SK-N-SH (cell line): ENCODE results near the gene NHS. TPM values are rescaled to one million over a fixed set of nuclear protein-coding genes. Genes with fewer than 3 reads are reported as not detected.

Experiments used
- CTCF ChIA-PET: fragments of 300-600, 350-600 bp; formaldehyde crosslinking; extraction: SDS; loops from one replicate; lab custom pipeline; 2021; lab: Yijun Ruan, JAX
- POLR2A ChIA-PET: fragments of 350-600 bp; sonication (Branson Sonifier 250); formaldehyde crosslinking; extraction: SDS; loops from one replicate; lab custom pipeline; 2020; ENCODE audit warnings: antibody characterized with exemption, inconsistent platforms; lab: Yijun Ruan, JAX
- DNase-seq: peaks from one replicate; pipeline ENCODE4 v3.0.0; 2012
- H2AFZ ChIP-seq: fragments of 200-600 bp; sonication (generic); 2 replicates; pipeline ENCODE4 v1.8.1; 2016; ENCODE audit warnings: antibody characterized with exemption, mild to moderate bottlenecking, low read depth
- H3F3A ChIP-seq: fragments of 200-600 bp; sonication (generic); replicated peaks from 2 replicates; pipeline ENCODE3; 2016; ENCODE audit warnings: antibody characterized with exemption, mild to moderate bottlenecking; ENCODE audit not compliant: insufficient read depth
- H3K27ac ChIP-seq, 2 experiments: fragments of 200-500 bp in 1 of 2; fragments of 200-600 bp in 1 of 2; sonication (Bioruptor generic) in 1 of 2; sonication (generic), shearing (Covaris generic) in 1 of 2; 2 replicates each; pipeline versions ENCODE4 v1.5.1 to v1.6.1; 2014 to 2016; ENCODE audit warnings: low read depth in 2 of 2, inconsistent platforms in 1 of 2, low read length in 1 of 2, mild to moderate bottlenecking in 1 of 2, mixed read lengths in 1 of 2
- H3K27me3 ChIP-seq: fragments of 200-600 bp; sonication (generic), shearing (Covaris generic); 2 replicates; pipeline ENCODE4 v1.6.1; 2016; ENCODE audit warnings: mixed run types; ENCODE audit not compliant: insufficient read depth
- H3K36me3 ChIP-seq, 2 experiments: fragments of 200-500 bp in 1 of 2; fragments of 200-600 bp in 1 of 2; sonication (Bioruptor generic) in 1 of 2; sonication (generic) in 1 of 2; replicated peaks in 1 of 2; 2 replicates each; pipeline versions ENCODE3 to v1.5.1; 2014 to 2016; ENCODE audit warnings: low read length in 1 of 2, mild to moderate bottlenecking in 1 of 2; ENCODE audit not compliant: insufficient read depth in 2 of 2, control insufficient read depth in 1 of 2
- H3K4me1 ChIP-seq, 2 experiments: fragments of 200-500 bp in 1 of 2; fragments of 200-600 bp in 1 of 2; sonication (Bioruptor generic) in 1 of 2; sonication (generic), shearing (Covaris generic) in 1 of 2; 2 replicates each; pipeline versions ENCODE4 v1.5.1 to v1.6.1; 2014 to 2016; ENCODE audit warnings: low read depth in 1 of 2, low read length in 1 of 2, mixed run types in 1 of 2; ENCODE audit not compliant: insufficient read depth in 2 of 2, control insufficient read depth in 1 of 2
- H3K4me2 ChIP-seq: fragments of 200-600 bp; sonication (generic), shearing (Covaris generic); 2 replicates; pipeline ENCODE4 v1.6.1; 2017; ENCODE audit warnings: mixed run types
- H3K4me3 ChIP-seq, 2 experiments: fragments of 200-500 bp in 1 of 2; fragments of 200-600 bp in 1 of 2; sonication (Bioruptor generic) in 1 of 2; sonication (generic), shearing (Covaris generic) in 1 of 2; 2 replicates each; pipeline versions ENCODE4 v1.5.1 to v1.8.1; 2014 to 2016; ENCODE audit warnings: low read depth in 2 of 2, inconsistent platforms in 1 of 2, low read length in 1 of 2, mild to moderate bottlenecking in 1 of 2, mixed read lengths in 1 of 2, moderate library complexity in 1 of 2
- H3K79me2 ChIP-seq: fragments of 200-600 bp; sonication (generic); 2 replicates; pipeline ENCODE4 v1.8.1; 2017; ENCODE audit warnings: mild to moderate bottlenecking; ENCODE audit not compliant: insufficient read depth
- H3K9ac ChIP-seq: fragments of 200-600 bp; sonication (generic); 2 replicates; pipeline ENCODE4 v1.6.1; 2017; ENCODE audit warnings: mixed run types
- H3K9me2 ChIP-seq: fragments of 200-600 bp; sonication (generic); 2 replicates; pipeline ENCODE4 v1.6.1; 2017; ENCODE audit warnings: mixed run types
- H3K9me3 ChIP-seq: fragments of 200-600 bp; sonication (generic); 2 replicates; pipeline ENCODE4 v1.6.1; 2017; ENCODE audit warnings: mixed run types, mild to moderate bottlenecking, moderate library complexity
- H4K20me1 ChIP-seq: fragments of 200-600 bp; sonication (generic); 2 replicates; pipeline ENCODE4 v1.6.1; 2017; ENCODE audit warnings: mild to moderate bottlenecking, mixed run types; ENCODE audit not compliant: insufficient read depth
- CTCF ChIP-seq: fragments of 200-600 bp; sonication (generic); IDR thresholded peaks from 2 replicates; pipeline ENCODE4 v1.6.1; 2017; ENCODE audit warnings: antibody characterized with exemption, mild to moderate bottlenecking, moderate library complexity
- ELF1 ChIP-seq: IDR thresholded peaks from 2 replicates; pipeline ENCODE4 v1.4.0; 2012
- EP300 ChIP-seq, 2 experiments: IDR thresholded peaks; 2 replicates each; pipeline versions ENCODE4 v1.4.0 to v1.6.1; 2012; ENCODE audit warnings: borderline replicate concordance in 1 of 2, low read depth in 1 of 2, low read length in 1 of 2
- EZH2phosphoT487 ChIP-seq: fragments of 200-600 bp; sonication (generic); IDR thresholded peaks from 2 replicates; pipeline ENCODE4 v1.6.1; 2017; ENCODE audit warnings: low read depth, mixed run types, mild to moderate bottlenecking, antibody characterized with exemption, moderate library complexity, borderline replicate concordance
- GATA2 ChIP-seq: sonication (generic); formaldehyde crosslinking; IDR thresholded peaks from 2 replicates; pipeline ENCODE4 v1.5.0; 2020; ENCODE audit warnings: mild to moderate bottlenecking, missing genetic modification reagents
- IRF3 ChIP-seq: fragments of 150-350 bp; IDR thresholded peaks from 2 replicates; pipeline ENCODE4 v1.6.1; 2016; ENCODE audit warnings: mild to moderate bottlenecking, low read depth, low read length
- JUND ChIP-seq: IDR thresholded peaks from 2 replicates; pipeline ENCODE4 v1.4.0; 2012
- MAX ChIP-seq: IDR thresholded peaks from 2 replicates; pipeline ENCODE4 v1.4.0; 2012; ENCODE audit warnings: low read depth
- MXI1 ChIP-seq: IDR thresholded peaks from 2 replicates; pipeline ENCODE4 v1.6.1; 2012; ENCODE audit warnings: mild to moderate bottlenecking, low read depth, low read length, improper control_type of control experiment
- NFIC ChIP-seq: IDR thresholded peaks from 2 replicates; pipeline ENCODE4 v1.4.0; 2012; ENCODE audit warnings: borderline replicate concordance
- PBX3 ChIP-seq: IDR thresholded peaks from 2 replicates; pipeline ENCODE4; 2012
- POLR2AphosphoS5 ChIP-seq: IDR thresholded peaks from 2 replicates; pipeline ENCODE4 v1.6.1; 2012; ENCODE audit warnings: low read depth, low read length
- RAD21 ChIP-seq: IDR thresholded peaks from 2 replicates; pipeline ENCODE4 v1.6.1; 2012; ENCODE audit warnings: mild to moderate bottlenecking, low read length
- RCOR1 ChIP-seq: fragments of 150-350 bp; IDR thresholded peaks from 2 replicates; pipeline ENCODE4 v1.6.1; 2017; ENCODE audit warnings: antibody characterized with exemption, low read length
- REST ChIP-seq: IDR thresholded peaks from 2 replicates; pipeline ENCODE4 v1.6.1; 2012; ENCODE audit warnings: mild to moderate bottlenecking, low read depth, low read length, moderate library complexity
- RXRA ChIP-seq: IDR thresholded peaks from 2 replicates; pipeline ENCODE4 v1.4.0; 2012; ENCODE audit warnings: low read depth, mild to moderate bottlenecking, borderline replicate concordance
- TAF1 ChIP-seq: IDR thresholded peaks from 2 replicates; pipeline ENCODE4 v1.6.1; 2012; ENCODE audit warnings: low read depth, mild to moderate bottlenecking, low read length, moderate library complexity, borderline replicate concordance
- TEAD4 ChIP-seq: IDR thresholded peaks from 2 replicates; pipeline ENCODE4 v1.4.0; 2012; ENCODE audit warnings: mild to moderate bottlenecking, borderline replicate concordance; ENCODE audit not compliant: insufficient read depth
- USF1 ChIP-seq: IDR thresholded peaks from 2 replicates; pipeline ENCODE4 v1.4.0; 2012; ENCODE audit warnings: low read depth, borderline replicate concordance
- ZBTB33 ChIP-seq: IDR thresholded peaks from 2 replicates; pipeline ENCODE4 v1.4.0; 2012; ENCODE audit warnings: low read depth, borderline replicate concordance
- WGBS: methylation state at CpG from one replicate; pipeline ENCODE4 v1.1.6; 2017; ENCODE audit warnings: low lambda C conversion rate; 5-methylcytosine and 5-hydroxymethylcytosine counted together
- polyA plus RNA-seq, 3 experiments: library from polyadenylated mRNA; depleted of rRNA; stranded (reverse); fragments of >200 nt; gene quantifications; 2 replicates each; pipeline ENCODE4 v1.2.3, GENCODE V29; 2012

NHS gene
- polyA plus RNA-seq, 1 of the 3 experiments (the other 2 are of a cell fraction): 1.0 TPM

- no peak for TF ChIP-seq IRF3
- TF ChIP-seq MAX: no peak
- TF ChIP-seq NFIC: no peak
- TF ChIP-seq TAF1: no peak
These were observed 110.4 kb downstream of the NHS start (continued) for GRCh38 chrX:17485391-17485790.

- no peak overlapping the region for H3K27ac ChIP-seq
- H3K27me3 ChIP-seq: no peaks in the 10 kb centered on the region
- no peak overlapping the region for H3K4me3 ChIP-seq
- H3K9me3 ChIP-seq: no peaks in the 10 kb centered on the region
- H3K4me1 ChIP-seq: no peaks in the 10 kb centered on the region
- H3K9ac ChIP-seq: no peak overlapping the region
- H3K4me2 ChIP-seq: no peak overlapping the region
- 70% methylated on average over 8 of the region's 8 CpGs for WGBS
- no peaks in the 10 kb centered on the region for H4K20me1 ChIP-seq
- no peak overlapping the region for H2AFZ ChIP-seq
- no peaks in the 10 kb centered on the region for H3F3A ChIP-seq
- H3K36me3 ChIP-seq: no peaks in the 10 kb centered on the region
- CTCF ChIA-PET: no interaction called here
- POLR2A ChIA-PET: interaction anchor here (0.6 kb wide), 1 partner anchor 13 kb away, joined by 3 read pairs; no protein-coding TSS in a partner anchor
- H3K79me2 ChIP-seq: no peaks in the 10 kb centered on the region
- H3K9me2 ChIP-seq: no peaks in the 10 kb centered on the region
- no peak for DNase-seq
- TF ChIP-seq USF1: no peak
- TF ChIP-seq MAX: no peak
- TF ChIP-seq RCOR1: no peak
- no peak for TF ChIP-seq REST
- TF ChIP-seq PBX3: no peak
- TF ChIP-seq RXRA: no peak
- TF ChIP-seq ZBTB33: no peak
- no peak for TF ChIP-seq NFIC
- no peak for TF ChIP-seq CTCF
- no peak for TF ChIP-seq POLR2AphosphoS5
- no peak for TF ChIP-seq JUND
- no peak for TF ChIP-seq ELF1
- no peak for TF ChIP-seq TEAD4
- TF ChIP-seq EP300 (IDR thresholded peaks at IDR 0.05; ENCODE audit: borderline replicate concordance in 1 of 2, low read depth in 1 of 2, low read length in 1 of 2): no peak
- no peak for TF ChIP-seq MXI1
- no peak for TF ChIP-seq EZH2phosphoT487
- TF ChIP-seq GATA2 (CRISPR knock-in tag): no peak
- no peak for TF ChIP-seq RAD21
These were observed 113.0 kb downstream of the NHS start for GRCh38 chrX:17488036-17488435.
